Astrocyte (in vitro differentiated cells and primary cell): ENCODE data around the gene CFL1. TPM values are rescaled to one million over a fixed set of nuclear protein-coding genes. Genes with fewer than 3 reads are reported as not detected.

Experiments used
- DNase-seq: peaks from one replicate; pipeline ENCODE4 v3.0.0-alpha.2; 2010; ENCODE audit warnings: low read depth
- FAIRE-seq: peaks from 2 replicates; lab custom pipeline; 2011; peaks lifted over from hg19 to GRCh38; lab: Jason Lieb, UNC
- H2AFZ ChIP-seq: 2 replicates; pipeline ENCODE4 v1.6.0; 2012; ENCODE audit warnings: low read depth, low read length, inconsistent platforms
- H3K27ac ChIP-seq: 2 replicates; pipeline ENCODE4 v1.5.1; 2011; ENCODE audit warnings: low read depth, low read length, inconsistent platforms
- H3K27me3 ChIP-seq: 2 replicates; pipeline ENCODE4 v1.6.0; 2011; ENCODE audit warnings: low read length, inconsistent platforms; ENCODE audit not compliant: insufficient read depth
- H3K36me3 ChIP-seq: 2 replicates; pipeline ENCODE4 v1.5.1; 2011; ENCODE audit warnings: low read length, inconsistent platforms; ENCODE audit not compliant: insufficient read depth
- H3K4me1 ChIP-seq: 2 replicates; pipeline ENCODE4 v1.5.1; 2011; ENCODE audit warnings: low read length, inconsistent platforms; ENCODE audit not compliant: insufficient read depth
- H3K4me2 ChIP-seq: 2 replicates; pipeline ENCODE4 v1.6.0; 2012; ENCODE audit warnings: low read length, inconsistent platforms
- H3K4me3 ChIP-seq: 2 replicates; pipeline ENCODE4 v1.5.1; 2011; ENCODE audit warnings: low read depth, mild to moderate bottlenecking, low read length, inconsistent platforms; ENCODE audit not compliant: insufficient read depth
- H3K79me2 ChIP-seq: 2 replicates; pipeline ENCODE4 v1.6.0; 2012; ENCODE audit warnings: mild to moderate bottlenecking, low read length, inconsistent platforms; ENCODE audit not compliant: insufficient read depth
- H3K9ac ChIP-seq: 2 replicates; pipeline ENCODE4 v1.6.0; 2012; ENCODE audit warnings: mild to moderate bottlenecking, low read length, inconsistent platforms
- H3K9me3 ChIP-seq: 2 replicates; pipeline ENCODE4 v1.5.1; 2012; ENCODE audit warnings: low read depth, mild to moderate bottlenecking, low read length, inconsistent platforms; ENCODE audit not compliant: insufficient read depth
- H4K20me1 ChIP-seq: 2 replicates; pipeline ENCODE4 v1.6.0; 2012; ENCODE audit warnings: low read length, inconsistent platforms; ENCODE audit not compliant: insufficient read depth
- H3K27ac Mint-ChIP-seq: one replicate; pipeline ENCODE4 v1.8.0; 2021; ENCODE audit warnings: mild to moderate bottlenecking, mixed read lengths; ENCODE audit not compliant: unreplicated experiment
- H3K27me3 Mint-ChIP-seq: one replicate; pipeline ENCODE4 v1.8.0; 2021; ENCODE audit warnings: low read depth, mixed read lengths; ENCODE audit not compliant: unreplicated experiment
- H3K36me3 Mint-ChIP-seq: one replicate; pipeline ENCODE4 v1.8.0; 2021; ENCODE audit warnings: low read depth, mixed read lengths; ENCODE audit not compliant: unreplicated experiment
- H3K4me1 Mint-ChIP-seq: one replicate; pipeline ENCODE4 v1.8.0; 2021; ENCODE audit warnings: low read depth, mixed read lengths; ENCODE audit not compliant: unreplicated experiment
- H3K4me3 Mint-ChIP-seq: one replicate; pipeline ENCODE4 v1.8.0; 2021; ENCODE audit warnings: mild to moderate bottlenecking, moderate library complexity, mixed read lengths; ENCODE audit not compliant: unreplicated experiment
- H3K9me3 Mint-ChIP-seq: one replicate; pipeline ENCODE4 v1.8.0; 2021; ENCODE audit warnings: mild to moderate bottlenecking, mixed read lengths; ENCODE audit not compliant: unreplicated experiment
- EZH2 ChIP-seq: IDR thresholded peaks from 2 replicates; pipeline ENCODE4 v1.6.1; 2012; ENCODE audit warnings: mild to moderate bottlenecking, low read length, inconsistent platforms; ENCODE audit not compliant: insufficient read depth
- total RNA-seq: library from RNA; stranded (reverse); gene quantifications from 2 replicates; pipeline ENCODE4 v1.2.1, GENCODE V29; 2021
- TF ChIP-seq, protein P1 (sequence below): IDR thresholded peaks from 2 replicates; pipeline ENCODE4 v1.5.1; 2011; ENCODE audit warnings: low read depth, mild to moderate bottlenecking, inconsistent platforms, low read length, moderate library complexity; ENCODE audit not compliant: insufficient read depth

Gene CFL1
- total RNA-seq, 1 donor from 2014 or later, result 1,931 TPM

- Histone ChIP-seq H3K79me2 (peaks cover 52% of the 10 kb centered on the region), H3K4me1 (peaks cover 31% of the 10 kb centered on the region), H3K9ac (peak overlapping the region; percentile 86), H3K9me3 (no peaks in the 10 kb centered on the region), H3K4me2 (peak overlapping the region; percentile 96), H4K20me1 (peaks cover 72% of the 10 kb centered on the region), H3K27me3 (no peaks in the 10 kb centered on the region), H3K27ac (no peak overlapping the region), H3K4me3 (peak overlapping the region; percentile 98), H2AFZ (no peak overlapping the region), H3K36me3 (peaks cover 37% of the 10 kb centered on the region)
- Mint-ChIP-seq H3K27ac (peak overlapping the region; percentile 96), H3K27me3 (no peaks in the 10 kb centered on the region), H3K4me3 (peak overlapping the region; percentile 99), H3K4me1 (peaks cover 44% of the 10 kb centered on the region), H3K9me3 (no peaks in the 10 kb centered on the region), H3K36me3 (peaks cover 43% of the 10 kb centered on the region)
- DNase-seq (no peak), FAIRE-seq (no peak)
- TF ChIP-seq EZH2, result no peak
- TF ChIP-seq, protein P1, sequence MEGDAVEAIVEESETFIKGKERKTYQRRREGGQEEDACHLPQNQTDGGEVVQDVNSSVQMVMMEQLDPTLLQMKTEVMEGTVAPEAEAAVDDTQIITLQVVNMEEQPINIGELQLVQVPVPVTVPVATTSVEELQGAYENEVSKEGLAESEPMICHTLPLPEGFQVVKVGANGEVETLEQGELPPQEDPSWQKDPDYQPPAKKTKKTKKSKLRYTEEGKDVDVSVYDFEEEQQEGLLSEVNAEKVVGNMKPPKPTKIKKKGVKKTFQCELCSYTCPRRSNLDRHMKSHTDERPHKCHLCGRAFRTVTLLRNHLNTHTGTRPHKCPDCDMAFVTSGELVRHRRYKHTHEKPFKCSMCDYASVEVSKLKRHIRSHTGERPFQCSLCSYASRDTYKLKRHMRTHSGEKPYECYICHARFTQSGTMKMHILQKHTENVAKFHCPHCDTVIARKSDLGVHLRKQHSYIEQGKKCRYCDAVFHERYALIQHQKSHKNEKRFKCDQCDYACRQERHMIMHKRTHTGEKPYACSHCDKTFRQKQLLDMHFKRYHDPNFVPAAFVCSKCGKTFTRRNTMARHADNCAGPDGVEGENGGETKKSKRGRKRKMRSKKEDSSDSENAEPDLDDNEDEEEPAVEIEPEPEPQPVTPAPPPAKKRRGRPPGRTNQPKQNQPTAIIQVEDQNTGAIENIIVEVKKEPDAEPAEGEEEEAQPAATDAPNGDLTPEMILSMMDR, result no peak
Measured at GRCh38 chr11:65854852-65855837, 2.8 kb downstream of the CFL1 start.

DNA sequence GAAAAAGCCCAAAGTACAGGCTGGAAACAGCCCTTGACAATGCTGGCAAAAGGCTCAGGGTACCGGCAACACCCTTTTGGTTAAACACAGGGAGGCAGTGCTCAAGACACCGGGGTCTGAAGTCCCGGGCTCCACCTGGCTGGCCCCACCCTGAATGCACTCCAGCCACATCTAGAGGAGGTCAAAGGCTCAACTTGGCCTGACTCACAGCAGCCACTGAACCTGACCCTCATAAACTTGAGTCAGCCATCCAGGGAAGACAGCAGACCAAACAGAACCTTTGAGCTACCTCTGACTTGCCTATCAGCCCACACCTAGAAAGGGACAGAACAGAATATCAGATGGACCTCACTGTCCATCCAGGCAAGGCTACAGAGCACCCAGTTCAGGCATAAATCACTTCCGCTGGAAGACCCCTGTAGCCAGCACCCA lies 3.8 kb downstream of the CFL1 start:
- peak overlapping the region; percentile 96 for H3K4me2 ChIP-seq

More for the DNA sequence above, 3.8 kb downstream of the CFL1 start:
- no peak overlapping the region for H3K4me3 ChIP-seq
- H2AFZ ChIP-seq, result no peak overlapping the region
- H3K27ac ChIP-seq, result no peak overlapping the region
- peaks cover 22% of the 10 kb centered on the region for H3K4me1 ChIP-seq
- H3K9me3 ChIP-seq, result no peaks in the 10 kb centered on the region
- no peak overlapping the region for H3K9ac ChIP-seq
- H3K36me3 ChIP-seq, result peaks cover 37% of the 10 kb centered on the region
- DNase-seq (no peak), FAIRE-seq (no peak)
- TF ChIP-seq, protein P1, result no peak
- TF ChIP-seq EZH2, result no peak
- Mint-ChIP-seq H3K36me3 (peaks cover 43% of the 10 kb centered on the region), H3K4me1 (peaks cover 44% of the 10 kb centered on the region), H3K4me3 (peak overlapping the region; percentile 82), H3K27me3 (no peaks in the 10 kb centered on the region), H3K27ac (peak overlapping the region; percentile 73), H3K9me3 (no peaks in the 10 kb centered on the region)
- H4K20me1 ChIP-seq, result peaks cover 72% of the 10 kb centered on the region
- H3K27me3 ChIP-seq, result no peaks in the 10 kb centered on the region
- peaks cover 52% of the 10 kb centered on the region for H3K79me2 ChIP-seq
